ENCODE results near the gene ATXN1. TPM values are rescaled to one million over a fixed set of nuclear protein-coding genes. Genes with fewer than 3 reads are reported as not detected.

The ATXN1 gene
- polyA plus RNA-seq, 1 donor from 2014 or later = 28.2 TPM

DNA sequence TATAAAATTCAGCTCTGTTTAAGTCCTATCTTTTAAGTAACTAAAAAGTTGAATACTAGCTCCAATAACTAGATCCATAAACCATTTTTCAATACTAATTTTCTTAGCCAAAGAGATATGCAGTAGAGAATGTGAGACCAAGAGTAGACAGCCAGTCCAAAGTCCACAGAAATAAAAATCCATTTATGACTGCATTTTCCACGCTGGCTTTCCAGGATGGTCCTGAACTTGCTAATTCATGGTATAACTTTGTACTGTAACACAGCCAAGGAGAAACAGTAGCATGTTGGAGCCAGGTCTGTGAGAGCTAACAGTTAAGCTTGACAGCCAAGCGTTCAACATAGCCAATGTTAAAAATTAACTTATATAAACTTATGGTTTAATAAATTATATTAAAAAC lies 366.6 kb downstream of the ATXN1 start:
- no peaks in the 10 kb centered on the region for H4K20me1 ChIP-seq (ENCODE audit: insufficient read depth)
- H3K9ac ChIP-seq (ENCODE audit: low read length) = no peak overlapping the region
- no peaks in the 10 kb centered on the region for H3F3A ChIP-seq (ENCODE audit: insufficient read depth, low read length, poor library complexity, severe bottlenecking)
- no peaks in the 10 kb centered on the region for H3K79me2 ChIP-seq (replicated peaks; ENCODE audit: insufficient read depth, low read length)
- TF ChIP-seq TAF1 (IDR thresholded peaks at IDR 0.05; ENCODE audit: low read depth) = no peak
- no peak for TF ChIP-seq EP300 (conservative IDR thresholded peaks at IDR 0.05; ENCODE audit: poor library complexity, severe bottlenecking)
- no peak for TF ChIP-seq POLR2AphosphoS5 (IDR thresholded peaks at IDR 0.05)
- TF ChIP-seq EZH2 (IDR thresholded peaks at IDR 0.05; ENCODE audit: borderline replicate concordance, insufficient read depth, low read length, poor library complexity, severe bottlenecking) = no peak
- no peak for TF ChIP-seq MXI1 (conservative IDR thresholded peaks at IDR 0.05; ENCODE audit: poor library complexity, severe bottlenecking)
- TF ChIP-seq, protein P1, sequence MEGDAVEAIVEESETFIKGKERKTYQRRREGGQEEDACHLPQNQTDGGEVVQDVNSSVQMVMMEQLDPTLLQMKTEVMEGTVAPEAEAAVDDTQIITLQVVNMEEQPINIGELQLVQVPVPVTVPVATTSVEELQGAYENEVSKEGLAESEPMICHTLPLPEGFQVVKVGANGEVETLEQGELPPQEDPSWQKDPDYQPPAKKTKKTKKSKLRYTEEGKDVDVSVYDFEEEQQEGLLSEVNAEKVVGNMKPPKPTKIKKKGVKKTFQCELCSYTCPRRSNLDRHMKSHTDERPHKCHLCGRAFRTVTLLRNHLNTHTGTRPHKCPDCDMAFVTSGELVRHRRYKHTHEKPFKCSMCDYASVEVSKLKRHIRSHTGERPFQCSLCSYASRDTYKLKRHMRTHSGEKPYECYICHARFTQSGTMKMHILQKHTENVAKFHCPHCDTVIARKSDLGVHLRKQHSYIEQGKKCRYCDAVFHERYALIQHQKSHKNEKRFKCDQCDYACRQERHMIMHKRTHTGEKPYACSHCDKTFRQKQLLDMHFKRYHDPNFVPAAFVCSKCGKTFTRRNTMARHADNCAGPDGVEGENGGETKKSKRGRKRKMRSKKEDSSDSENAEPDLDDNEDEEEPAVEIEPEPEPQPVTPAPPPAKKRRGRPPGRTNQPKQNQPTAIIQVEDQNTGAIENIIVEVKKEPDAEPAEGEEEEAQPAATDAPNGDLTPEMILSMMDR (IDR thresholded peaks at IDR 0.05; ENCODE audit: poor library complexity, severe bottlenecking) = no peak
- no peak for TF ChIP-seq SMC3 (conservative IDR thresholded peaks at IDR 0.05; ENCODE audit: poor library complexity)
- no peak for TF ChIP-seq RAD21 (conservative IDR thresholded peaks at IDR 0.05)
- TF ChIP-seq, protein P2, sequence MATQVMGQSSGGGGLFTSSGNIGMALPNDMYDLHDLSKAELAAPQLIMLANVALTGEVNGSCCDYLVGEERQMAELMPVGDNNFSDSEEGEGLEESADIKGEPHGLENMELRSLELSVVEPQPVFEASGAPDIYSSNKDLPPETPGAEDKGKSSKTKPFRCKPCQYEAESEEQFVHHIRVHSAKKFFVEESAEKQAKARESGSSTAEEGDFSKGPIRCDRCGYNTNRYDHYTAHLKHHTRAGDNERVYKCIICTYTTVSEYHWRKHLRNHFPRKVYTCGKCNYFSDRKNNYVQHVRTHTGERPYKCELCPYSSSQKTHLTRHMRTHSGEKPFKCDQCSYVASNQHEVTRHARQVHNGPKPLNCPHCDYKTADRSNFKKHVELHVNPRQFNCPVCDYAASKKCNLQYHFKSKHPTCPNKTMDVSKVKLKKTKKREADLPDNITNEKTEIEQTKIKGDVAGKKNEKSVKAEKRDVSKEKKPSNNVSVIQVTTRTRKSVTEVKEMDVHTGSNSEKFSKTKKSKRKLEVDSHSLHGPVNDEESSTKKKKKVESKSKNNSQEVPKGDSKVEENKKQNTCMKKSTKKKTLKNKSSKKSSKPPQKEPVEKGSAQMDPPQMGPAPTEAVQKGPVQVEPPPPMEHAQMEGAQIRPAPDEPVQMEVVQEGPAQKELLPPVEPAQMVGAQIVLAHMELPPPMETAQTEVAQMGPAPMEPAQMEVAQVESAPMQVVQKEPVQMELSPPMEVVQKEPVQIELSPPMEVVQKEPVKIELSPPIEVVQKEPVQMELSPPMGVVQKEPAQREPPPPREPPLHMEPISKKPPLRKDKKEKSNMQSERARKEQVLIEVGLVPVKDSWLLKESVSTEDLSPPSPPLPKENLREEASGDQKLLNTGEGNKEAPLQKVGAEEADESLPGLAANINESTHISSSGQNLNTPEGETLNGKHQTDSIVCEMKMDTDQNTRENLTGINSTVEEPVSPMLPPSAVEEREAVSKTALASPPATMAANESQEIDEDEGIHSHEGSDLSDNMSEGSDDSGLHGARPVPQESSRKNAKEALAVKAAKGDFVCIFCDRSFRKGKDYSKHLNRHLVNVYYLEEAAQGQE (IDR thresholded peaks at IDR 0.05; ENCODE audit: borderline replicate concordance) = no peak
- H3K4me2 ChIP-seq (ENCODE audit: low read length) = no peak overlapping the region
- H3K27ac ChIP-seq (ENCODE audit: low read length) = no peak overlapping the region
- no peak overlapping the region for H2AFZ ChIP-seq (ENCODE audit: low read depth, low read length)
- no peaks in the 10 kb centered on the region for H3K9me2 ChIP-seq (ENCODE audit: insufficient read depth, low read length)
- H3K4me3 ChIP-seq (ENCODE audit: low read length) = no peak overlapping the region
- H3K9me3 ChIP-seq (ENCODE audit: low read length) = no peaks in the 10 kb centered on the region
- no peaks in the 10 kb centered on the region for H3K27me3 ChIP-seq (ENCODE audit: insufficient read depth, low read depth, low read length)
- H3K36me3 ChIP-seq (ENCODE audit: insufficient read depth, low read length) = no peaks in the 10 kb centered on the region

DNA sequence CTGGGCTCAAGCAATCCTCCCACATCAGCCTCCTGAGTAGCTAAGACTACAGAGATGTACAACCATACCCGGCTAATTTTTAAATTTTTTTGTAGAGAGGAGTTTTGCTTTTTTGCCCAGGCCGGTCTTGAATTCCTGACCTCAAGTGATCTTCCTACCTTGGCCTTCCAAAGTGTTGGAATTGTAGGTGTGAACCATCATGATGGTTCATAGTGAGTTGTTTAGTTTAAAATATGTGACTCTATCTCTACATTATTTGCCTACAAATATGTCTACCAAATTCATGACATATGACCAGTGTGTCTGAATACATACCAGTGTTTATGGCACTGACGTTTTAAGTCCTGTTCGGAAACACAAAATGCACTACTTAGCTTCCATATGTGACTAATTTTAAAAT lies 367.9 kb downstream of the ATXN1 start:
- H3K9ac ChIP-seq (ENCODE audit: low read length) = no peak overlapping the region
- no peak for TF ChIP-seq RAD21 (conservative IDR thresholded peaks at IDR 0.05)
- no peak for TF ChIP-seq TAF1 (IDR thresholded peaks at IDR 0.05; ENCODE audit: low read depth)
- no peak for TF ChIP-seq MXI1 (conservative IDR thresholded peaks at IDR 0.05; ENCODE audit: poor library complexity, severe bottlenecking)
- TF ChIP-seq EP300 (conservative IDR thresholded peaks at IDR 0.05; ENCODE audit: poor library complexity, severe bottlenecking) = no peak
- no peak for TF ChIP-seq POLR2AphosphoS5 (IDR thresholded peaks at IDR 0.05)
- TF ChIP-seq, protein P2 (IDR thresholded peaks at IDR 0.05; ENCODE audit: borderline replicate concordance) = no peak
- no peak for TF ChIP-seq SMC3 (conservative IDR thresholded peaks at IDR 0.05; ENCODE audit: poor library complexity)
- TF ChIP-seq EZH2 (IDR thresholded peaks at IDR 0.05; ENCODE audit: borderline replicate concordance, insufficient read depth, low read length, poor library complexity, severe bottlenecking) = no peak
- TF ChIP-seq, protein P1 (IDR thresholded peaks at IDR 0.05; ENCODE audit: poor library complexity, severe bottlenecking) = no peak
- H3K27ac ChIP-seq (ENCODE audit: low read length) = no peak overlapping the region
- no peaks in the 10 kb centered on the region for H4K20me1 ChIP-seq (ENCODE audit: insufficient read depth)
- H3K79me2 ChIP-seq (replicated peaks; ENCODE audit: insufficient read depth, low read length) = no peaks in the 10 kb centered on the region
- no peaks in the 10 kb centered on the region for H3K27me3 ChIP-seq (ENCODE audit: insufficient read depth, low read depth, low read length)
- H3F3A ChIP-seq (ENCODE audit: insufficient read depth, low read length, poor library complexity, severe bottlenecking) = no peaks in the 10 kb centered on the region
- H2AFZ ChIP-seq (ENCODE audit: low read depth, low read length) = no peak overlapping the region
- no peaks in the 10 kb centered on the region for H3K9me2 ChIP-seq (ENCODE audit: insufficient read depth, low read length)
- H3K4me2 ChIP-seq (ENCODE audit: low read length) = no peak overlapping the region
- H3K36me3 ChIP-seq (ENCODE audit: insufficient read depth, low read length) = no peaks in the 10 kb centered on the region
- no peak overlapping the region for H3K4me3 ChIP-seq (ENCODE audit: low read length)
- no peaks in the 10 kb centered on the region for H3K9me3 ChIP-seq (ENCODE audit: low read length)

All from neural cell (in vitro differentiated cells).